Activated T-cell treated with anti-CD3 and anti-CD28 coated beads, Interleukin-2, amount 50 U/mL, for 24 hours (primary cell): ENCODE measurements around the gene DNM2.
A peak's percentile ranks its signal among the peaks of the same experiment; 100 is the strongest.
"Not testable (repeated sequence)": the region's sequence is repeated elsewhere in the genome, so short reads cannot be mapped to it uniquely, and the experiment has no call there.

Experiments
- DNase-seq: peaks from one replicate; pipeline ENCODE4 v3.0.0-alpha.2; 2020
- H3K27ac Mint-ChIP-seq: 2 replicates; pipeline ENCODE4 v1.8.0; 2020; ENCODE audit warnings: mild to moderate bottlenecking, mixed read lengths
- H3K27me3 Mint-ChIP-seq: 2 replicates; pipeline ENCODE4 v1.8.0; 2020; ENCODE audit warnings: mixed read lengths
- H3K36me3 Mint-ChIP-seq: 2 replicates; pipeline ENCODE4 v1.8.0; 2020; ENCODE audit warnings: low read depth, mixed read lengths
- H3K4me1 Mint-ChIP-seq: 2 replicates; pipeline ENCODE4 v1.8.0; 2020; ENCODE audit warnings: low read depth, mixed read lengths
- H3K4me3 Mint-ChIP-seq: 2 replicates; pipeline ENCODE4 v1.8.0; 2020; ENCODE audit warnings: mild to moderate bottlenecking, moderate library complexity, mixed read lengths
- H3K9me3 Mint-ChIP-seq: 2 replicates; pipeline ENCODE4 v1.8.0; 2020; ENCODE audit warnings: mixed read lengths

Gene DNM2

GRCh38 chr19:10866495-10866894 lies 148.6 kb downstream of the DNM2 start:
- Mint-ChIP-seq H3K9me3 (no peaks in the 10 kb centered on the region), H3K36me3 (no peaks in the 10 kb centered on the region), H3K4me1 (peaks cover 23% of the 10 kb centered on the region), H3K4me3 (no peak overlapping the region), H3K27ac (no peak overlapping the region), H3K27me3 (no peaks in the 10 kb centered on the region)
- DNase-seq: no peak

DNA sequence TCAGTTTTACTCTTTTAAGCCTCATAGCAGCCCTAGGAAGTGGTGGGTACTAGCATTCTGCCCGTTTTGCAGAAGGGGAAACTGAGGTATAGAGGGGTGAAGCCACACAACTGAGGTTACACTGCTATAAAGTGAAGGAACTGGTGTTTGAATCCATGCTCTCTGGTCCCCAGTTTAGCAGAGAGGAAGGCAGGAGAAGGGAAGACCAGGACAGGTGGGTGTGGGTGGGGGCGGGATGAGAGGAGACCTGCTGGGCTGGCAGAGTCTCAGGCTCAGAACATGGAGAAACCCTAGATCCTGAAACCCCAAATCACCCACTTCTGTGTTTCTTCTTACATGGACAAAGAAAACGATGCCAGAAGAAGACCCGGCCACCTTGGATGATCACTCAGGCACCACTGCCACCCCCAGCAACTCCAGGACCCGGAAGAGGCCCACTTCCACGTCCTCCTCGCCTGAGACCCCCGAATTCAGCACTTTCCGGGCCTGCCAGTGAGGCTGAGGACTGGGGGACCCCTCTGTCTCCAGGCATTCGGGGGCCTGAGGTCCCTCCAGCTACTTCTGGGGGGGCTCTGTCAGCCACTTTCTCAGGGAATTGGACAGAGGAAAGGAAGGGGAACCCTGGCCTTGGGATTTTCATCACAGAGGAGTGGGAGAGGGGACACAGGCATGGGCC lies 151.1 kb downstream of the DNM2 start:
- no peaks in the 10 kb centered on the region for H3K27me3 Mint-ChIP-seq
- H3K4me1 Mint-ChIP-seq: peaks cover 34% of the 10 kb centered on the region
- no peaks in the 10 kb centered on the region for H3K9me3 Mint-ChIP-seq
- peaks cover 12% of the 10 kb centered on the region for H3K36me3 Mint-ChIP-seq
- H3K27ac Mint-ChIP-seq: no peak overlapping the region
- H3K4me3 Mint-ChIP-seq: no peak overlapping the region
- DNase-seq: no peak

DNA sequence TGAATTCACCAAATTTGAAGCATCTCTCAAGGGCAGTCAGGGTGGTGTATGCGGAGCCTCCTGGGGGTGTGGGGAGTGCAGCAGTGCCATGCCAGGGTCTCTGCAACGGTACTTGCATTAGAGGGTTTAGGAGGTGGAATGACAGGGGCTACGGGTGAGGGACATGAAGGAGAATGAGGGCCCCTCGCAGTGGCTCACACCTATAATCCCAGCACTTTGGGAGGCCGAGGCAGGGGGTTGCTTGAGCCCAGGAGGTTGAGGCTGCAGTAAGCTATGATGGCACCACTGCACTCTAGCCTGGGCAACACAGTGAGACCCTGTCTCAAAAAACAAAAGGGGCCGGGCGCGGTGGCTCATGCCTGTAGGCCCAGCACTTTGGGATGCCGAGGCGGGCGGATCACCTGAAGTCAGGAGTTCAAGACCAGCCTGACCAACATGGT lies 152.0 kb downstream of the DNM2 start:
- not testable (repeated sequence) for H3K27ac Mint-ChIP-seq

DNA sequence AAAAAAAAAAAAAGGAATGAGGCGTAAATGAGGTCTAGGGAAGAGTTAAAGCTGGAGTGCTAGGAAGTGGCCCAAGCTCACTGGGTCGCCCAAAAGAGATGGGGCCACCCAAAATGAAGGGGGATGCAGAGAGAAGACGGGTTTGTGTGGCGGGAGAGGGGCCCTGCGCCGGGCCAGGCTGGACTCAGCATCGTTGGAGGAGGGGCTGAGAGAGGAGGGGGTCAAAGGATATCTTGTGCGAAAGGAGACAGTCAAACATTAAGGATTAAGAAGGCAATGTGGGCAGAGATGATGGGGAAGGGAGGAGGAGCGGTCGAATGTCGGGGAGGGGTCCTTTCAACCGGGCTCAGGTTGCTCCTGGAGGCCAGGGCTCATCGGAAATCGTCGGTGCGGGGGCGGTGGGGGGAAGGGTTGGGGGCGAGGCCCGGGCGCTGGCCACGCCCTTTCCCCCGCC lies 152.6 kb downstream of the DNM2 start:
- Mint-ChIP-seq H3K36me3 (peaks cover 19% of the 10 kb centered on the region), H3K9me3 (no peaks in the 10 kb centered on the region), H3K27me3 (no peaks in the 10 kb centered on the region), H3K27ac (peak overlapping the region; percentile 91), H3K4me1 (peaks cover 28% of the 10 kb centered on the region), H3K4me3 (peak overlapping the region; percentile 74)
- no peak for DNase-seq

More for the DNA sequence above, 152.0 kb downstream of the DNM2 start:
- Mint-ChIP-seq H3K4me1 (peaks cover 27% of the 10 kb centered on the region), H3K4me3 (peak overlapping the region; percentile 74), H3K36me3 (peaks cover 16% of the 10 kb centered on the region)
- not testable (repeated sequence) for DNase-seq, H3K9me3 Mint-ChIP-seq, H3K27me3 Mint-ChIP-seq

DNA sequence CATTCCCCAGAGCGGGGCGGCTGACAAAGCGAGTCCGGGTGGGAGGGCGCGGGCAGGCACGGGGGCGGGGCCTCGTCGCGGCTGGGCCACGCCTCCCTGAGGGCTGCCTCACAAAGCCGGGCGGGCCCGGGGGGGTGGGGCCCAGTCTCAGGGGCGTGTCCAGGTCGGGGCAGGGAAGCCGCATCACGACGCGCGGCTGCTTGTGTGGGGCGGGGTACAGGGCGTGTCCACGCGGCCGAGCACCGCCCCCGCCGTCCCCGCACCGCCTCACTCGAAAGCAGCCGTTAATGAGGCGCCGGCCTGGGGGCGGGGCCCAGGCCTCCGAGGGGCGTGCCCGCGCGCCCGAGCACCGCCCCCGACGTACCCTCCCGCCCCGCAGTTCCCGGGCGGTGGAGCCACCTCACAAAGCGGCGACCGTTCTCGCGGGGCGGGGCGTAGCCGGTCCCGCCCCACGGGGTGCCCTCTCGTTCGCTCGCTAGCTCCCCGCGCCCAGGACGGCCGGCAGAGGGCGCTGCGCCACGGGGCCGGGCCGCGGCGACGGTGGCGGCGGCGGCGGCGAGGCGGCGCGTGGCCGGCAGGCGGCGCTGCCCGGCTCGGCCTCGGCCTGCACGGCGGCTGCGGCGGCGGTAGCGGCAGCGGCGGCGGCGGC lies 153.2 kb downstream of the DNM2 start, which contains the start of gene CARM1:
Gene CARM1 (plus strand): TSS at position 599 of the 649 bp plus-strand sequence. CDS start 150 bp downstream, outside the sequence.
- Mint-ChIP-seq H3K27me3 (no peaks in the 10 kb centered on the region), H3K4me3 (peak within 1 kb of the TSS; percentile 81), H3K36me3 (peaks cover 19% of the 10 kb centered on the region), H3K4me1 (peaks cover 28% of the 10 kb centered on the region), H3K27ac (peak within 1 kb of the TSS; percentile 91), H3K9me3 (no peaks in the 10 kb centered on the region)
- peak; percentile 100 for DNase-seq

- H3K36me3 Mint-ChIP-seq: peaks cover 24% of the 10 kb centered on the region
- peak overlapping the region; percentile 90 for H3K27ac Mint-ChIP-seq
- peak overlapping the region; percentile 81 for H3K4me3 Mint-ChIP-seq
- DNase-seq: peak; percentile 71
- no peaks in the 10 kb centered on the region for H3K9me3 Mint-ChIP-seq
- peaks cover 37% of the 10 kb centered on the region for H3K4me1 Mint-ChIP-seq
- no peaks in the 10 kb centered on the region for H3K27me3 Mint-ChIP-seq
Observed at GRCh38 chr19:10871711-10872545, 154.0 kb downstream of the DNM2 start.

- Mint-ChIP-seq H3K36me3 (peaks cover 26% of the 10 kb centered on the region), H3K27ac (peak overlapping the region; percentile 90), H3K4me3 (peak overlapping the region; percentile 81), H3K27me3 (no peaks in the 10 kb centered on the region), H3K9me3 (no peaks in the 10 kb centered on the region), H3K4me1 (peaks cover 40% of the 10 kb centered on the region)
- DNase-seq: peak; percentile 66
Observed at GRCh38 chr19:10872546-10873107, 154.7 kb downstream of the DNM2 start.

DNA sequence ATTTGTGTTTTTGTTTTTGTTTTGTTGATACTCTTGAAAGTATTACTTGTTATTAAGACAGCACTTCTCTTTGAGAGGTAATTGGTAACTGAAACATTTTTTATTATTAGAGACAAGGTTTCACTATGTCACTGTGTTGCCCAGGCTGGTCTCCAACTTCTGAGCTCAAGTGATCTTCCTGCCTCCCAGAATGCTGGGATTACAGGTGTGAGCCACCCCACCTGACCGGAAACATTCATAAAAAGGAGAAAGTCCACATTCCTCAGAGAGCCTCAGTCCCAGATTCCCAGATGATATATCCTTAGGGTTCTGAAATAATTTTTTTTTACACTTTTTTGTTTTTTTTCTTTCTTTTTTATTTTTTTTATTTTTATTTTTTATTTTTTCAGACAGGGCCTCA lies 156.1 kb downstream of the DNM2 start:
- Mint-ChIP-seq H3K27ac (no peak overlapping the region), H3K27me3 (no peaks in the 10 kb centered on the region), H3K4me1 (peaks cover 46% of the 10 kb centered on the region), H3K4me3 (peak overlapping the region; percentile 50), H3K36me3 (peaks cover 27% of the 10 kb centered on the region), H3K9me3 (no peaks in the 10 kb centered on the region)
- no peak for DNase-seq

GRCh38 chr19:10876459-10877240 lies 158.8 kb downstream of the DNM2 start:
- peaks cover 48% of the 10 kb centered on the region for H3K4me1 Mint-ChIP-seq
- H3K9me3 Mint-ChIP-seq: no peaks in the 10 kb centered on the region
- H3K4me3 Mint-ChIP-seq: no peak overlapping the region
- H3K27me3 Mint-ChIP-seq: no peaks in the 10 kb centered on the region
- H3K27ac Mint-ChIP-seq: peak overlapping the region; percentile 73
- DNase-seq: no peak
- H3K36me3 Mint-ChIP-seq: peaks cover 40% of the 10 kb centered on the region

DNA sequence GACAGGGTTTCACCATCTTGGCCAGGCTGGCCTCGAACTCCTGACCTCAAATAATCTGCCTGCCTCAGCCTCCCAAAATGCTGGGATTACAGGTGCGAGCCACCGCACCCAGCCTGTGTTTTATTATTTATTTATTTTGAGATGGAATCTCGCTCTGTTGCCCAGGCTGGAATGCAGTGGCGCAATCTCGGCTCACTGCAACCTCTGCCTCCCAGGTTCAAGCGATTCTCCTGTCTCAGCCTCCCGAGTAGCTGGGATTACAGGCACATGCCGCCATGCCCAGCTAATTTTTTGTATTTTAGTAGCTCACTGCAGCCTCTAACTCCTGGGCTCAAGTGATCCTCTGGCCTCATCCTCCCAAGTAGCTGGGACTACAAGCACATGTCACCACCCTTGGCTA lies 159.7 kb downstream of the DNM2 start:
- peak overlapping the region; percentile 89 for H3K27ac Mint-ChIP-seq
- DNase-seq, H3K27me3 Mint-ChIP-seq, H3K9me3 Mint-ChIP-seq, H3K4me3 Mint-ChIP-seq: not testable (repeated sequence)
- H3K4me1 Mint-ChIP-seq: peaks cover 45% of the 10 kb centered on the region
- H3K36me3 Mint-ChIP-seq: peaks cover 42% of the 10 kb centered on the region

DNA sequence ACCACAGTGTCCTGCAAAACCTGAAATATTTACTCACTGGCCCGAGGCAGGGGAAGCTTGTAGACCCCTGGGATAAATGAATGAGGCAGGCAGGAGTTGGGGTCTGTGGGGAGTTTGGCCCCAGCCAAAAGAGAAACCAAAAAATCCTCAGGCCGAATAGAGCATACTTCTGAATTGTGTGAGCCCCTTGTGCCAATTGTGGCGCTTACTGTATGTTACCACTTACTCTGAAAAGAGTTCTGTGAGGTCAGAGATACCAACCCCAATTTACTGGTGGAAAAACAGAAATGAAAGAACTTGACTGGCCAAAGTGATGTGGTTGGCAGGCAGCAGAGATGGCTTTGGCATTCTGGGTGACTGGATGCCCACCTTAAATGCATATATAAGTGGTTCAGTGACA lies 160.4 kb downstream of the DNM2 start:
- peak overlapping the region; percentile 89 for H3K27ac Mint-ChIP-seq
- no peak for DNase-seq
- H3K4me3 Mint-ChIP-seq: no peak overlapping the region
- peaks cover 39% of the 10 kb centered on the region for H3K4me1 Mint-ChIP-seq
- H3K36me3 Mint-ChIP-seq: peaks cover 36% of the 10 kb centered on the region
- H3K27me3 Mint-ChIP-seq: no peaks in the 10 kb centered on the region
- H3K9me3 Mint-ChIP-seq: no peaks in the 10 kb centered on the region
